Sigmoid colon (tissue), 4 donors: ENCODE measurements around the gene MYCT1.

ENCODE experiments used
- CTCF ChIP-seq, 4 experiments: fragments of 450-650 bp in 3 of 4; fragments of 200-600 bp in 1 of 4; IDR thresholded peaks; one replicate each; pipeline ENCODE4 v1.5.1; 2016 to 2019; ENCODE audit warnings: antibody characterized with exemption in 4 of 4, mild to moderate bottlenecking in 3 of 4, moderate library complexity in 2 of 4
- EP300 ChIP-seq, 4 donors: sonication (generic); formaldehyde crosslinking; IDR thresholded peaks; one replicate each; pipeline ENCODE4 v1.6.1; 2017; ENCODE audit warnings: antibody characterized with exemption in 4 of 4
- POLR2AphosphoS5 ChIP-seq, 4 donors: sonication (generic); formaldehyde crosslinking; IDR thresholded peaks; one replicate each; pipeline ENCODE4 v1.6.1; 2017; ENCODE audit warnings: antibody characterized with exemption in 4 of 4

- TF ChIP-seq EP300 (IDR thresholded peaks at IDR 0.05) (no peak), CTCF (IDR thresholded peaks at IDR 0.05) (no peak), POLR2AphosphoS5 (IDR thresholded peaks at IDR 0.05) (no peak)
Measured at GRCh38 chr6:152723398-152723797, 25.7 kb downstream of the MYCT1 start.
